ENCODE measurements around the gene GJB5.

GJB5 gene

GRCh38 chr1:34777519-34778321, 22.9 kb downstream of the GJB5 start:
- DNase-seq = no peak

GRCh38 chr1:34778381-34778780, 23.5 kb downstream of the GJB5 start:
- no peak for DNase-seq

GRCh38 chr1:34779005-34779404, 24.2 kb downstream of the GJB5 start:
- DNase-seq = no peak

GRCh38 chr1:34779526-34779925, 24.7 kb downstream of the GJB5 start:
- DNase-seq = no peak

GRCh38 chr1:34779962-34780361, 25.1 kb downstream of the GJB5 start:
- no peak for DNase-seq

GRCh38 chr1:34780528-34780927, 25.7 kb downstream of the GJB5 start:
- DNase-seq = no peak

- no peak for DNase-seq
Measured at GRCh38 chr1:34781071-34781843, 26.4 kb downstream of the GJB5 start, which contains the start of gene GJB3. Gene GJB3 (plus strand): TSS chr1:34781214. CDS start chr1:34784763, 3,549 bp downstream.

- DNase-seq = no peak
Measured at GRCh38 chr1:34781844-34782391, 27.1 kb downstream of the GJB5 start.

GRCh38 chr1:34784751-34785221, 29.9 kb downstream of the GJB5 start:
- no peak for DNase-seq

- no peak for DNase-seq
Measured at GRCh38 chr1:34785231-34785874, 30.5 kb downstream of the GJB5 start.

GRCh38 chr1:34785875-34786470, 31.1 kb downstream of the GJB5 start:
- DNase-seq = no peak

- peak; percentile 79 for DNase-seq
Measured at GRCh38 chr1:34786521-34787325, 31.9 kb downstream of the GJB5 start.

GRCh38 chr1:34787461-34788420, 32.9 kb downstream of the GJB5 start:
- DNase-seq = no peak

- no peak for DNase-seq
Measured at GRCh38 chr1:34790985-34791384, 36.1 kb downstream of the GJB5 start.

- DNase-seq = no peak
Measured at GRCh38 chr1:34792424-34792823, 37.6 kb downstream of the GJB5 start.

GRCh38 chr1:34792868-34793727, 38.3 kb downstream of the GJB5 start, which contains the start of gene GJA4:
Gene GJA4 (plus strand): TSS chr1:34792999. CDS start chr1:34794214, 1,215 bp downstream.
- DNase-seq = no peak

GRCh38 chr1:34794001-34794789, 39.3 kb downstream of the GJB5 start:
- no peak for DNase-seq

GRCh38 chr1:34794790-34795180, 39.9 kb downstream of the GJB5 start:
- no peak for DNase-seq

- no peak for DNase-seq
Measured at GRCh38 chr1:34795916-34796315, 41.1 kb downstream of the GJB5 start.

Data from stimulated activated CD8-positive, alpha-beta memory T cell treated with anti-CD3 and anti-CD28 coated beads, Interleukin-4, amount 100 ng/mL, for 48 hours (primary cell).